SK-N-SH (cell line): ENCODE measurements around the gene SI. TPM values are rescaled to one million over a fixed set of nuclear protein-coding genes. Genes with fewer than 3 reads are reported as not detected.

Source experiments
- CTCF ChIA-PET: fragments of 300-600, 350-600 bp; formaldehyde crosslinking; extraction: SDS; loops from one replicate; lab custom pipeline; 2021; lab: Yijun Ruan, JAX
- POLR2A ChIA-PET: fragments of 350-600 bp; sonication (Branson Sonifier 250); formaldehyde crosslinking; extraction: SDS; loops from one replicate; lab custom pipeline; 2020; ENCODE audit warnings: antibody characterized with exemption, inconsistent platforms; lab: Yijun Ruan, JAX
- DNase-seq: peaks from one replicate; pipeline ENCODE4 v3.0.0; 2012
- H2AFZ ChIP-seq: fragments of 200-600 bp; sonication (generic); 2 replicates; pipeline ENCODE4 v1.8.1; 2016; ENCODE audit warnings: antibody characterized with exemption, mild to moderate bottlenecking, low read depth
- H3F3A ChIP-seq: fragments of 200-600 bp; sonication (generic); replicated peaks from 2 replicates; pipeline ENCODE3; 2016; ENCODE audit warnings: antibody characterized with exemption, mild to moderate bottlenecking; ENCODE audit not compliant: insufficient read depth
- H3K27ac ChIP-seq, 2 experiments: fragments of 200-500 bp in 1 of 2; fragments of 200-600 bp in 1 of 2; sonication (Bioruptor generic) in 1 of 2; sonication (generic), shearing (Covaris generic) in 1 of 2; 2 replicates each; pipeline versions ENCODE4 v1.5.1 to v1.6.1; 2014 to 2016; ENCODE audit warnings: low read depth in 2 of 2, inconsistent platforms in 1 of 2, low read length in 1 of 2, mild to moderate bottlenecking in 1 of 2, mixed read lengths in 1 of 2
- H3K27me3 ChIP-seq: fragments of 200-600 bp; sonication (generic), shearing (Covaris generic); 2 replicates; pipeline ENCODE4 v1.6.1; 2016; ENCODE audit warnings: mixed run types; ENCODE audit not compliant: insufficient read depth
- H3K36me3 ChIP-seq, 2 experiments: fragments of 200-500 bp in 1 of 2; fragments of 200-600 bp in 1 of 2; sonication (Bioruptor generic) in 1 of 2; sonication (generic) in 1 of 2; replicated peaks in 1 of 2; 2 replicates each; pipeline versions ENCODE3 to v1.5.1; 2014 to 2016; ENCODE audit warnings: low read length in 1 of 2, mild to moderate bottlenecking in 1 of 2; ENCODE audit not compliant: insufficient read depth in 2 of 2, control insufficient read depth in 1 of 2
- H3K4me1 ChIP-seq, 2 experiments: fragments of 200-500 bp in 1 of 2; fragments of 200-600 bp in 1 of 2; sonication (Bioruptor generic) in 1 of 2; sonication (generic), shearing (Covaris generic) in 1 of 2; 2 replicates each; pipeline versions ENCODE4 v1.5.1 to v1.6.1; 2014 to 2016; ENCODE audit warnings: low read depth in 1 of 2, low read length in 1 of 2, mixed run types in 1 of 2; ENCODE audit not compliant: insufficient read depth in 2 of 2, control insufficient read depth in 1 of 2
- H3K4me2 ChIP-seq: fragments of 200-600 bp; sonication (generic), shearing (Covaris generic); 2 replicates; pipeline ENCODE4 v1.6.1; 2017; ENCODE audit warnings: mixed run types
- H3K4me3 ChIP-seq, 2 experiments: fragments of 200-500 bp in 1 of 2; fragments of 200-600 bp in 1 of 2; sonication (Bioruptor generic) in 1 of 2; sonication (generic), shearing (Covaris generic) in 1 of 2; 2 replicates each; pipeline versions ENCODE4 v1.5.1 to v1.8.1; 2014 to 2016; ENCODE audit warnings: low read depth in 2 of 2, inconsistent platforms in 1 of 2, low read length in 1 of 2, mild to moderate bottlenecking in 1 of 2, mixed read lengths in 1 of 2, moderate library complexity in 1 of 2
- H3K79me2 ChIP-seq: fragments of 200-600 bp; sonication (generic); 2 replicates; pipeline ENCODE4 v1.8.1; 2017; ENCODE audit warnings: mild to moderate bottlenecking; ENCODE audit not compliant: insufficient read depth
- H3K9ac ChIP-seq: fragments of 200-600 bp; sonication (generic); 2 replicates; pipeline ENCODE4 v1.6.1; 2017; ENCODE audit warnings: mixed run types
- H3K9me2 ChIP-seq: fragments of 200-600 bp; sonication (generic); 2 replicates; pipeline ENCODE4 v1.6.1; 2017; ENCODE audit warnings: mixed run types
- H3K9me3 ChIP-seq: fragments of 200-600 bp; sonication (generic); 2 replicates; pipeline ENCODE4 v1.6.1; 2017; ENCODE audit warnings: mixed run types, mild to moderate bottlenecking, moderate library complexity
- H4K20me1 ChIP-seq: fragments of 200-600 bp; sonication (generic); 2 replicates; pipeline ENCODE4 v1.6.1; 2017; ENCODE audit warnings: mild to moderate bottlenecking, mixed run types; ENCODE audit not compliant: insufficient read depth
- CTCF ChIP-seq: fragments of 200-600 bp; sonication (generic); IDR thresholded peaks from 2 replicates; pipeline ENCODE4 v1.6.1; 2017; ENCODE audit warnings: antibody characterized with exemption, mild to moderate bottlenecking, moderate library complexity
- EP300 ChIP-seq, 2 experiments: IDR thresholded peaks; 2 replicates each; pipeline versions ENCODE4 v1.4.0 to v1.6.1; 2012; ENCODE audit warnings: borderline replicate concordance in 1 of 2, low read depth in 1 of 2, low read length in 1 of 2
- EZH2phosphoT487 ChIP-seq: fragments of 200-600 bp; sonication (generic); IDR thresholded peaks from 2 replicates; pipeline ENCODE4 v1.6.1; 2017; ENCODE audit warnings: low read depth, mixed run types, mild to moderate bottlenecking, antibody characterized with exemption, moderate library complexity, borderline replicate concordance
- FOXJ3 ChIP-seq: sonication (generic); formaldehyde crosslinking; IDR thresholded peaks from 2 replicates; pipeline ENCODE4 v1.5.1; 2020; ENCODE audit warnings: mild to moderate bottlenecking, missing genetic modification reagents
- FOXM1 ChIP-seq: IDR thresholded peaks from 2 replicates; pipeline ENCODE4 v1.4.0; 2012; ENCODE audit warnings: low read depth, mild to moderate bottlenecking
- IRF3 ChIP-seq: fragments of 150-350 bp; IDR thresholded peaks from 2 replicates; pipeline ENCODE4 v1.6.1; 2016; ENCODE audit warnings: mild to moderate bottlenecking, low read depth, low read length
- NRF1 ChIP-seq: IDR thresholded peaks from 2 replicates; pipeline ENCODE4 v1.6.1; 2012; ENCODE audit warnings: low read depth, mild to moderate bottlenecking, low read length
- PBX3 ChIP-seq: IDR thresholded peaks from 2 replicates; pipeline ENCODE4; 2012
- RXRA ChIP-seq: IDR thresholded peaks from 2 replicates; pipeline ENCODE4 v1.4.0; 2012; ENCODE audit warnings: low read depth, mild to moderate bottlenecking, borderline replicate concordance
- USF2 ChIP-seq: fragments of 150-350 bp; IDR thresholded peaks from 2 replicates; pipeline ENCODE4 v1.6.1; 2017; ENCODE audit warnings: antibody characterized with exemption, low read length, low read depth, borderline replicate concordance
- YY1 ChIP-seq: IDR thresholded peaks from 2 replicates; pipeline ENCODE4 v1.4.0; 2012; ENCODE audit warnings: low read depth, mild to moderate bottlenecking
- WGBS: methylation state at CpG from one replicate; pipeline ENCODE4 v1.1.6; 2017; ENCODE audit warnings: low lambda C conversion rate; 5-methylcytosine and 5-hydroxymethylcytosine counted together
- polyA plus RNA-seq, 3 experiments: library from polyadenylated mRNA; depleted of rRNA; stranded (reverse); fragments of >200 nt; gene quantifications; 2 replicates each; pipeline ENCODE4 v1.2.3, GENCODE V29; 2012

Gene SI
- polyA plus RNA-seq, 1 of the 3 experiments (the other 2 are of a cell fraction) = not detected

- DNase-seq = no peak
- TF ChIP-seq FOXM1 (no peak), IRF3 (no peak), YY1 (no peak), EP300 (IDR thresholded peaks at IDR 0.05; ENCODE audit: borderline replicate concordance in 1 of 2, low read depth in 1 of 2, low read length in 1 of 2) (no peak), FOXJ3 (CRISPR knock-in tag) (no peak)
- TF ChIP-seq, all 33 proteins: peak for 0
- H3K4me1 ChIP-seq = no peaks in the 10 kb centered on the region
- no peak overlapping the region for H3K9ac ChIP-seq
- no peak overlapping the region for H3K4me3 ChIP-seq
- H3K27me3 ChIP-seq = no peaks in the 10 kb centered on the region
- no peaks in the 10 kb centered on the region for H3K79me2 ChIP-seq
- H3K9me2 ChIP-seq = no peaks in the 10 kb centered on the region
- 23% methylated on average over 2 of the region's 2 CpGs for WGBS
- no peak overlapping the region for H3K4me2 ChIP-seq
- no peaks in the 10 kb centered on the region for H4K20me1 ChIP-seq
- H3F3A ChIP-seq = no peaks in the 10 kb centered on the region
- ChIA-PET POLR2A (no interaction called here), CTCF (no interaction called here)
- no peaks in the 10 kb centered on the region for H3K9me3 ChIP-seq
- H3K36me3 ChIP-seq = no peaks in the 10 kb centered on the region
- H2AFZ ChIP-seq = no peak overlapping the region
- H3K27ac ChIP-seq = no peak overlapping the region
Measured at GRCh38 chr3:165056510-165056909, 21.8 kb downstream of the SI start.

GRCh38 chr3:165040186-165040585 lies 38.1 kb downstream of the SI start:
- Histone ChIP-seq H3F3A (no peaks in the 10 kb centered on the region), H3K9me3 (no peaks in the 10 kb centered on the region; the same call in 1 of the 2 replicates), H3K36me3 (no peaks in the 10 kb centered on the region), H2AFZ (no peak overlapping the region), H3K9ac (no peak overlapping the region), H3K79me2 (no peaks in the 10 kb centered on the region), H4K20me1 (no peaks in the 10 kb centered on the region), H3K4me3 (no peak overlapping the region), H3K9me2 (no peaks in the 10 kb centered on the region), H3K4me2 (no peak overlapping the region), H3K4me1 (no peaks in the 10 kb centered on the region), H3K27me3 (no peaks in the 10 kb centered on the region), H3K27ac (no peak overlapping the region)
- TF ChIP-seq RXRA = no peak
- TF ChIP-seq YY1 = no peak
- TF ChIP-seq NRF1 = no peak
- no peak for TF ChIP-seq CTCF
- no peak for TF ChIP-seq EZH2phosphoT487
- TF ChIP-seq PBX3 = no peak
- no peak for TF ChIP-seq IRF3
- TF ChIP-seq USF2 = no peak
- ChIA-PET CTCF (no interaction called here), POLR2A (no interaction called here)
- WGBS = 47% methylated on average over 1 of the region's 1 CpG
- no peak for DNase-seq
